Measurements from ENCODE around the gene TRMT6. TPM values are rescaled to one million over a fixed set of nuclear protein-coding genes. Genes with fewer than 3 reads are reported as not detected.

The TRMT6 gene
- total and polyA plus RNA-seq, 10 of the 15 experiments (the other 5 are each of a cell fraction or from before 2014, with no cell fraction given): 18.2 to 35.5 (median 22.6) TPM

- no peak overlapping the region for H3K9ac ChIP-seq (ENCODE audit: control insufficient read depth, insufficient read depth, low read length)
- H3K4me1 ChIP-seq (ENCODE audit: control insufficient read depth, insufficient read depth, low read length): no peaks in the 10 kb centered on the region
- H3K4me2 ChIP-seq (ENCODE audit: control insufficient read depth, insufficient read depth): no peak overlapping the region
- DNase-seq (ENCODE audit: low read depth, low spot score) (peak; percentile 26), ATAC-seq (peak; percentile 94), FAIRE-seq (no peak)
- RAD21 ChIA-PET (ENCODE audit: unreplicated experiment): interaction anchor here (1.0 to 3.0 kb wide), 3 partner anchors 21 to 405 kb away, joined by 3 to 30 read pairs (median 7); no protein-coding TSS in a partner anchor
- WGBS (ENCODE audit: insufficient coverage, insufficient replicate concordance, low lambda C conversion rate, missing lambda C conversion rate): 82% methylated on average over 7 of the region's 7 CpGs
- no peak for TF ChIP-seq PML (IDR thresholded peaks at IDR 0.05; ENCODE audit: low read length)
- no peak for TF ChIP-seq HSF1 (IDR thresholded peaks at IDR 0.05; ENCODE audit: low read depth, low read length)
- TF ChIP-seq MEF2B (IDR thresholded peaks at IDR 0.05; ENCODE audit: partially characterized antibody, poor library complexity, severe bottlenecking): peak; percentile 75
- TF ChIP-seq, protein P1, sequence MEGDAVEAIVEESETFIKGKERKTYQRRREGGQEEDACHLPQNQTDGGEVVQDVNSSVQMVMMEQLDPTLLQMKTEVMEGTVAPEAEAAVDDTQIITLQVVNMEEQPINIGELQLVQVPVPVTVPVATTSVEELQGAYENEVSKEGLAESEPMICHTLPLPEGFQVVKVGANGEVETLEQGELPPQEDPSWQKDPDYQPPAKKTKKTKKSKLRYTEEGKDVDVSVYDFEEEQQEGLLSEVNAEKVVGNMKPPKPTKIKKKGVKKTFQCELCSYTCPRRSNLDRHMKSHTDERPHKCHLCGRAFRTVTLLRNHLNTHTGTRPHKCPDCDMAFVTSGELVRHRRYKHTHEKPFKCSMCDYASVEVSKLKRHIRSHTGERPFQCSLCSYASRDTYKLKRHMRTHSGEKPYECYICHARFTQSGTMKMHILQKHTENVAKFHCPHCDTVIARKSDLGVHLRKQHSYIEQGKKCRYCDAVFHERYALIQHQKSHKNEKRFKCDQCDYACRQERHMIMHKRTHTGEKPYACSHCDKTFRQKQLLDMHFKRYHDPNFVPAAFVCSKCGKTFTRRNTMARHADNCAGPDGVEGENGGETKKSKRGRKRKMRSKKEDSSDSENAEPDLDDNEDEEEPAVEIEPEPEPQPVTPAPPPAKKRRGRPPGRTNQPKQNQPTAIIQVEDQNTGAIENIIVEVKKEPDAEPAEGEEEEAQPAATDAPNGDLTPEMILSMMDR (IDR thresholded peaks at IDR 0.05 in 2 of 3, conservative IDR thresholded peaks at IDR 0.05 in 1 of 3; ENCODE audit: control insufficient read depth in 2 of 3, extremely low read depth in 1 of 3, insufficient read depth in 1 of 3, low read depth in 3 of 3, low read length in 3 of 3): peak; percentile 35 to 61 (median 43); a peak in 4 of 6 replicates
- TF ChIP-seq PKNOX1 (IDR thresholded peaks at IDR 0.05): peak; percentile 51; the same call in 1 of the 2 replicates
- no peak for TF ChIP-seq SIN3A (IDR thresholded peaks at IDR 0.05; ENCODE audit: low read depth, low read length)
- TF ChIP-seq SMC3 (IDR thresholded peaks at IDR 0.05; ENCODE audit: borderline replicate concordance, low read length): peak; percentile 67; the same call in 1 of the 2 replicates
- 0 out of 2 replicates have a peak, but pooled peaks have one; percentile 38 for TF ChIP-seq NBN (IDR thresholded peaks at IDR 0.05)
- no peak for TF ChIP-seq STAT3 (IDR thresholded peaks at IDR 0.05; ENCODE audit: low read depth, low read length)
- TF ChIP-seq POU2F2 (IDR thresholded peaks at IDR 0.05; ENCODE audit: borderline replicate concordance, low read depth, low read length): 0 out of 3 replicates have a peak, but pooled peaks have one; percentile 52
- no peak for TF ChIP-seq EGR1 (IDR thresholded peaks at IDR 0.05; ENCODE audit: borderline replicate concordance in 1 of 2, low read depth in 2 of 2, low read length in 2 of 2)
- peak; percentile 67 for TF ChIP-seq RAD21 (IDR thresholded peaks at IDR 0.05; ENCODE audit: insufficient read depth, low read depth, low read length)
- H2AFZ ChIP-seq (ENCODE audit: control insufficient read depth, low read depth, low read length): no peak overlapping the region; the same call in 1 of the 2 replicates
- H4K20me1 ChIP-seq (ENCODE audit: control insufficient read depth, insufficient read depth): no peaks in the 10 kb centered on the region
- H3K79me2 ChIP-seq (ENCODE audit: control insufficient read depth, insufficient read depth, low read length): no peaks in the 10 kb centered on the region
- no peaks in the 10 kb centered on the region for H3K9me3 ChIP-seq (replicated peaks; ENCODE audit: control insufficient read depth, insufficient read depth, low read length)
- 0 out of 4 replicates have a peak, but pooled peaks cover 0 to 6% of the 10 kb centered on the region in 2 experiments for H3K36me3 ChIP-seq (ENCODE audit: control insufficient read depth in 2 of 2, insufficient read depth in 2 of 2, low read length in 1 of 2)
- 0 out of 4 replicates have a peak, but pooled peaks cover 0 to 1% of the 10 kb centered on the region in 2 experiments for H3K27me3 ChIP-seq (replicated peaks in 1 of 2; ENCODE audit: control insufficient read depth in 2 of 2, insufficient read depth in 2 of 2, low read length in 1 of 2)
- POLR2A ChIA-PET: no interaction called here
- in situ Hi-C loops (cut with MboI) (loop anchor here (5.0 kb wide), 1 partner anchor 402 kb away; no protein-coding TSS in a partner anchor), intact Hi-C loops (cut with micrococcal nuclease; ENCODE audit: unreplicated experiment) (loop anchor here (10.0 kb wide), 1 partner anchor 119 kb away; no protein-coding TSS in a partner anchor)
- H3K4me3 ChIP-seq: no peak overlapping the region
- CTCF ChIA-PET: interaction anchor here (0.6 to 5.0 kb wide), 15 partner anchors 12 to 404 kb away, joined by 3 to 77 read pairs (median 4); no protein-coding TSS in a partner anchor
- no TSS peak for BruUV-seq (replicated peaks)
- H3K27ac ChIP-seq (ENCODE audit: control insufficient read depth, insufficient read depth): no peak overlapping the region
- SMC1A ChIA-PET (ENCODE audit: uncharacterized antibody, unreplicated experiment): interaction anchor here (0.6 to 5.7 kb wide), 8 partner anchors 9 to 403 kb away, joined by 3 to 70 read pairs (median 4); no protein-coding TSS in a partner anchor
Observed at GRCh38 chr20:5933802-5934436, 16.4 kb downstream of the TRMT6 start.

All from GM12878 (cell line).